GM19025 (cell line): ENCODE results near the gene C9orf43.
A peak's percentile ranks its signal among the peaks of the same experiment; 100 is the strongest.
"Not testable (repeated sequence)": the region's sequence is repeated elsewhere in the genome, so short reads cannot be mapped to it uniquely, and the experiment has no call there.

ENCODE experiments used
- ATAC-seq: cut with Tn5 transposase; IDR thresholded peaks from one replicate; pipeline ENCODE4 v1.9.1; 2021; ENCODE audit warnings: mild to moderate bottlenecking, low read depth, moderate library complexity; ENCODE audit not compliant: unreplicated experiment

C9orf43 gene

GRCh38 chr9:113410207-113410864 lies at the start of gene C9orf43, which contains the start of gene POLE3:
C9orf43 (plus strand) TSS chr9:113410747; CDS start chr9:113413494, 2,747 bp downstream.
POLE3 (minus strand) TSS chr9:113410675; CDS start chr9:113410293, 382 bp downstream.
- ATAC-seq, result peak; percentile 83

GRCh38 chr9:113361304-113362018 lies 49.1 kb upstream of the C9orf43 start:
- no peak for ATAC-seq

GRCh38 chr9:113363336-113363735 lies 47.2 kb upstream of the C9orf43 start:
- ATAC-seq, result no peak

- no peak for ATAC-seq
Measured at GRCh38 chr9:113364951-113365350, 45.6 kb upstream of the C9orf43 start.

GRCh38 chr9:113365652-113366051 lies 44.9 kb upstream of the C9orf43 start:
- not testable (repeated sequence) for ATAC-seq

- no peak for ATAC-seq
Measured at GRCh38 chr9:113368348-113368981, 42.1 kb upstream of the C9orf43 start.

GRCh38 chr9:113368982-113369854 lies 41.3 kb upstream of the C9orf43 start:
- ATAC-seq, result no peak

GRCh38 chr9:113369855-113370140 lies 40.7 kb upstream of the C9orf43 start:
- no peak for ATAC-seq

- no peak for ATAC-seq
Measured at GRCh38 chr9:113370806-113371325, 39.7 kb upstream of the C9orf43 start.

- no peak for ATAC-seq
Measured at GRCh38 chr9:113372059-113372458, 38.5 kb upstream of the C9orf43 start.

- no peak for ATAC-seq
Measured at GRCh38 chr9:113373256-113373655, 37.3 kb upstream of the C9orf43 start.

- no peak for ATAC-seq
Measured at GRCh38 chr9:113373676-113374392, 36.7 kb upstream of the C9orf43 start.

- ATAC-seq, result no peak
Measured at GRCh38 chr9:113375057-113376023, 35.2 kb upstream of the C9orf43 start.

GRCh38 chr9:113376634-113377567 lies 33.6 kb upstream of the C9orf43 start, which contains the start of gene HDHD3:
HDHD3 (minus strand) TSS chr9:113376986; CDS start chr9:113374354, 2,632 bp downstream.
- ATAC-seq, result peak; percentile 83

GRCh38 chr9:113379094-113379828 lies 31.3 kb upstream of the C9orf43 start:
- not testable (repeated sequence) for ATAC-seq

GRCh38 chr9:113379829-113380210 lies 30.7 kb upstream of the C9orf43 start:
- not testable (repeated sequence) for ATAC-seq

- ATAC-seq, result peak; percentile 50
Measured at GRCh38 chr9:113380869-113381378, 29.6 kb upstream of the C9orf43 start.
